ENCODE measurements around the gene RAP1GAP. TPM values are rescaled to one million over a fixed set of nuclear protein-coding genes. Genes with fewer than 3 reads are reported as not detected.

RAP1GAP gene
- total and polyA plus RNA-seq, 8 donors = 21.1 to 117 (median 59.2) TPM

- no peaks in the 10 kb centered on the region for H3K9me3 ChIP-seq
- no peak for DNase-seq
- WGBS, 5 donors = 73 to 83% (median 77%) methylated on average over 8 of the region's 8 CpGs
- no peaks in the 10 kb centered on the region for H3K27me3 ChIP-seq
- TF ChIP-seq POLR2AphosphoS5 (IDR thresholded peaks at IDR 0.05) (no peak), EP300 (IDR thresholded peaks at IDR 0.05) (no peak), CTCF (IDR thresholded peaks at IDR 0.05) (no peak), POLR2A (IDR thresholded peaks at IDR 0.05) (no peak)
- intact Hi-C loops (cut with DNase I; ENCODE audit: low total_unique reads) = no loop called here
- peaks cover 0 to 16% (median 0%) of the 10 kb centered on the region in 4 donors for H3K4me1 ChIP-seq
- H3K27ac ChIP-seq = no peak overlapping the region
- peaks cover 13 to 84% (median 83%) of the 10 kb centered on the region in 4 donors for H3K36me3 ChIP-seq
- no peak overlapping the region for H3K4me3 ChIP-seq
Observed at GRCh38 chr1:21706151-21706835, 37.1 kb upstream of the RAP1GAP start.

GRCh38 chr1:21705303-21705980 is 36.3 kb upstream of the RAP1GAP start:
- no peak for DNase-seq
- Histone ChIP-seq H3K4me3 (no peak overlapping the region), H3K27me3 (no peaks in the 10 kb centered on the region), H3K27ac (no peak overlapping the region), H3K9me3 (no peaks in the 10 kb centered on the region), H3K36me3 (peaks cover 21 to 86% (median 83%) of the 10 kb centered on the region in 4 donors), H3K4me1 (peaks cover 0 to 16% (median 0%) of the 10 kb centered on the region in 4 donors)
- TF ChIP-seq CTCF (IDR thresholded peaks at IDR 0.05) (no peak), POLR2AphosphoS5 (IDR thresholded peaks at IDR 0.05) (no peak), POLR2A (IDR thresholded peaks at IDR 0.05) (no peak), EP300 (IDR thresholded peaks at IDR 0.05) (no peak)
- 57 to 68% (median 64%) methylated on average over 4 of the region's 4 CpGs for WGBS, 5 donors
- intact Hi-C loops (cut with DNase I; ENCODE audit: low total_unique reads) = no loop called here

GRCh38 chr1:21704145-21704544 is 35.0 kb upstream of the RAP1GAP start:
- no peak for DNase-seq
- peaks cover 29 to 96% (median 90%) of the 10 kb centered on the region in 4 donors for H3K36me3 ChIP-seq
- no peak overlapping the region for H3K27ac ChIP-seq
- intact Hi-C loops (cut with DNase I; ENCODE audit: low total_unique reads) = no loop called here
- H3K27me3 ChIP-seq = no peaks in the 10 kb centered on the region
- WGBS, 5 donors = 72 to 79% (median 74%) methylated on average over 5 of the region's 5 CpGs
- H3K9me3 ChIP-seq = no peaks in the 10 kb centered on the region
- TF ChIP-seq POLR2A (IDR thresholded peaks at IDR 0.05) (no peak), CTCF (IDR thresholded peaks at IDR 0.05) (no peak), EP300 (IDR thresholded peaks at IDR 0.05) (no peak), POLR2AphosphoS5 (IDR thresholded peaks at IDR 0.05) (no peak)
- H3K4me1 ChIP-seq = peaks cover 0 to 16% (median 0%) of the 10 kb centered on the region in 4 donors
- no peak overlapping the region for H3K4me3 ChIP-seq

- H3K9me3 ChIP-seq = no peaks in the 10 kb centered on the region
- H3K27ac ChIP-seq = no peak overlapping the region
- TF ChIP-seq POLR2A (IDR thresholded peaks at IDR 0.05) (no peak), POLR2AphosphoS5 (IDR thresholded peaks at IDR 0.05) (no peak), EP300 (IDR thresholded peaks at IDR 0.05) (no peak), CTCF (IDR thresholded peaks at IDR 0.05) (peak in 4 of 7 experiments; percentile 16 to 42 (median 22))
- no peak overlapping the region for H3K4me3 ChIP-seq
- intact Hi-C loops (cut with DNase I; ENCODE audit: low total_unique reads) = no loop called here
- H3K4me1 ChIP-seq = peaks cover 0 to 16% (median 0%) of the 10 kb centered on the region in 4 donors
- H3K27me3 ChIP-seq = no peaks in the 10 kb centered on the region
- DNase-seq = peak in 1 of 2 donors; percentile 56
- H3K36me3 ChIP-seq = peaks cover 29 to 98% (median 91%) of the 10 kb centered on the region in 4 donors
- WGBS, 5 donors = 53 to 64% (median 63%) methylated on average over 3 of the region's 3 CpGs
Observed at GRCh38 chr1:21703318-21703963, 34.3 kb upstream of the RAP1GAP start.

All from stomach (tissue), 9 donors.